Measurements from ENCODE around the gene DCX.

DNA sequence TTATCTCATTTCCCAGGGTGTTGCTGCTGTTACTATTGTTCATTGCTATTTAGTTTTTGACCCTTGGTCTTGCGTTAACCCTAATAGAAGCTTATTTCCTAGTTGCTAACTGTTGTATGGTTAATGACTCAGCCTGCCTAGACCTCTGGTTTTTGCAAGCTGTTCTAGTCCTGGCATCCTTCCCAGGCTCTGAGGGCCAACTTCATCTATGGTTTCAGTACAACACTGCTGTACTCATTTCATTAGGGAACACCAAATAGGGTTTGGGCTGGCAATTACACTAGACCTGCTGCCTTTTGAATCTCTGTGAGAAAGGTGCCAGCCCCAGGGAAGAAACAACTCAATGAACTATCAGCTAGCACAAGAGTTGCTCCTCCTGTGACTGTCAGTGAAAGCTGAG, 59.6 kb downstream of the DCX start:
- no peak for TF ChIP-seq POLR2A (IDR thresholded peaks at IDR 0.05; ENCODE audit: borderline replicate concordance, extremely low read depth, insufficient read depth, insufficient read length)
- TF ChIP-seq, protein P1, sequence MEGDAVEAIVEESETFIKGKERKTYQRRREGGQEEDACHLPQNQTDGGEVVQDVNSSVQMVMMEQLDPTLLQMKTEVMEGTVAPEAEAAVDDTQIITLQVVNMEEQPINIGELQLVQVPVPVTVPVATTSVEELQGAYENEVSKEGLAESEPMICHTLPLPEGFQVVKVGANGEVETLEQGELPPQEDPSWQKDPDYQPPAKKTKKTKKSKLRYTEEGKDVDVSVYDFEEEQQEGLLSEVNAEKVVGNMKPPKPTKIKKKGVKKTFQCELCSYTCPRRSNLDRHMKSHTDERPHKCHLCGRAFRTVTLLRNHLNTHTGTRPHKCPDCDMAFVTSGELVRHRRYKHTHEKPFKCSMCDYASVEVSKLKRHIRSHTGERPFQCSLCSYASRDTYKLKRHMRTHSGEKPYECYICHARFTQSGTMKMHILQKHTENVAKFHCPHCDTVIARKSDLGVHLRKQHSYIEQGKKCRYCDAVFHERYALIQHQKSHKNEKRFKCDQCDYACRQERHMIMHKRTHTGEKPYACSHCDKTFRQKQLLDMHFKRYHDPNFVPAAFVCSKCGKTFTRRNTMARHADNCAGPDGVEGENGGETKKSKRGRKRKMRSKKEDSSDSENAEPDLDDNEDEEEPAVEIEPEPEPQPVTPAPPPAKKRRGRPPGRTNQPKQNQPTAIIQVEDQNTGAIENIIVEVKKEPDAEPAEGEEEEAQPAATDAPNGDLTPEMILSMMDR (IDR thresholded peaks at IDR 0.05 in 2 of 3, conservative IDR thresholded peaks at IDR 0.05 in 1 of 3; ENCODE audit: borderline replicate concordance in 1 of 3, insufficient read depth in 1 of 3, low read depth in 2 of 3, low read length in 2 of 3), result no peak
- no peak for TF ChIP-seq YY1 (IDR thresholded peaks at IDR 0.05; ENCODE audit: extremely low read depth, insufficient replicate concordance, low read depth, low read length)
- TF ChIP-seq EZH2 (IDR thresholded peaks at IDR 0.05), result no peak
- no peak for TF ChIP-seq EZH2phosphoT487 (IDR thresholded peaks at IDR 0.05; ENCODE audit: borderline replicate concordance)
- TF ChIP-seq, protein P2, sequence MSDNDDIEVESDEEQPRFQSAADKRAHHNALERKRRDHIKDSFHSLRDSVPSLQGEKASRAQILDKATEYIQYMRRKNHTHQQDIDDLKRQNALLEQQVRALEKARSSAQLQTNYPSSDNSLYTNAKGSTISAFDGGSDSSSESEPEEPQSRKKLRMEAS (IDR thresholded peaks at IDR 0.05), result no peak
- TF ChIP-seq RAD21 (IDR thresholded peaks at IDR 0.05; ENCODE audit: low read depth), result no peak
- TF ChIP-seq POLR2AphosphoS5 (IDR thresholded peaks at IDR 0.05; ENCODE audit: low read depth, low read length), result no peak
- no peak for TF ChIP-seq SP1 (IDR thresholded peaks at IDR 0.05; ENCODE audit: low read depth)

All from HCT116 (cell line).